Adrenal gland (tissue), 5 donors: ENCODE results near the gene ZNF816.

Source experiments
- CTCF ChIP-seq, 6 experiments: fragments of 450-650 bp in 4 of 6; fragments of 200-600 bp in 2 of 6; sonication (generic) in 1 of 6; IDR thresholded peaks; 1 replicate in 5 of 6; 2 replicates in 1 of 6; pipeline versions ENCODE4 v1.5.1 to v1.8.0; 2016 to 2021; ENCODE audit warnings: antibody characterized with exemption in 6 of 6, mild to moderate bottlenecking in 2 of 6, moderate library complexity in 1 of 6
- POLR2A ChIP-seq, 2 donors: fragments of 450-650 bp; IDR thresholded peaks; one replicate each; pipeline ENCODE4 v1.6.1; 2017; ENCODE audit warnings: antibody characterized with exemption in 2 of 2, mild to moderate bottlenecking in 2 of 2, moderate library complexity in 1 of 2
- donor health status: DM: no; HTN: no; CAD: no.

- no peak for TF ChIP-seq CTCF (IDR thresholded peaks at IDR 0.05)
- no peak for TF ChIP-seq POLR2A (IDR thresholded peaks at IDR 0.05)
These were observed 26.3 kb downstream of the ZNF816 start for GRCh38 chr19:52936151-52936953.
